ENCODE measurements around the gene MREG. TPM values are rescaled to one million over a fixed set of nuclear protein-coding genes. Genes with fewer than 3 reads are reported as not detected.

Gene MREG
- total and polyA plus RNA-seq, 7 donors = 0.99 to 8.8 (median 1.5) TPM

GRCh38 chr2:215984661-215985060 is 28.7 kb downstream of the MREG start:
- no peak overlapping the region for H3K27ac ChIP-seq
- no peaks in the 10 kb centered on the region for H3K27me3 ChIP-seq
- DNase-seq = no peak
- intact Hi-C loops (cut with DNase I) = no loop called here
- TF ChIP-seq POLR2A (IDR thresholded peaks at IDR 0.05) = no peak
- TF ChIP-seq POLR2AphosphoS5 (IDR thresholded peaks at IDR 0.05) = no peak
- TF ChIP-seq EP300 (IDR thresholded peaks at IDR 0.05) = no peak
- TF ChIP-seq CTCF (IDR thresholded peaks at IDR 0.05) = no peak
- WGBS, 2 donors = 92 to 96% methylated on average over 2 of the region's 2 CpGs
- no peaks in the 10 kb centered on the region for H3K36me3 ChIP-seq
- no peak overlapping the region for H3K4me3 ChIP-seq
- no peaks in the 10 kb centered on the region for H3K4me1 ChIP-seq
- no peaks in the 10 kb centered on the region for H3K9me3 ChIP-seq

DNA sequence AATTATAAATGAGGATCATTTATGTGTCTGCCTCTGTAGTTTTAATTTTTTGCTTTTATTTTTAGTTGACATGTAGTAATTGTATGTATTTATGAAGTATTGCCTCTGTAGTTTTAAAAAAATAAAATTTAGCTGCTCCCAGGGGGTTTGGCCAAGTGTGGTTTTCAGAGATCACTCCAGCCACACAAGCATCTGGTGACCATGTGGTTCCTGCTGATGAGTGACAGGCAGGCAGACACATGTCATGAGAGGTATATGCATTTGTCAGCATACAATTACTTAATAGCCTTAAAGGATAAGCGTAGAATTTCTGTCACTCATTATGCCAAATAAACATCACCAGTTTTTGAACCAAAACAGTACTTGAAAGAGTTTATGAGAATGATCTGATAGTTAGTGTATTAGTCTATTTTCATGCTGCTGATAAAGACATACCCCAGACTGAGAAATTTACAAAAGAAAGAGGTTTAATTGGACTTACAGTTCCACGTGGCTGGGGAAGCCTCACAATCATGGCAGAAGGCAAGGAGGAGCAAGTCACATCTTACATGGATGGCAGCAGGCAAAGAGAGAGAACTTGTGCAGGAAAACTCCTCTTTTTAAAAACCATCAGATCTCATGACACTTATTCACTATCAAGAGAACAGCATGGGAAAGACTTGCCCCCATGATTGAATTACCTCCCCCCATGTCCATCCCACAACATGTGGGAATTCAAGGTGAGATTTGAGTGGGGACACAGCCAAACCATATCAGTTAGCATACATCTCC is 29.6 kb downstream of the MREG start:
- no peak for DNase-seq
- TF ChIP-seq POLR2AphosphoS5 (IDR thresholded peaks at IDR 0.05) = no peak
- no peak for TF ChIP-seq CTCF (IDR thresholded peaks at IDR 0.05)
- TF ChIP-seq POLR2A (IDR thresholded peaks at IDR 0.05) = no peak
- no peak for TF ChIP-seq EP300 (IDR thresholded peaks at IDR 0.05)
- H3K36me3 ChIP-seq = no peaks in the 10 kb centered on the region
- H3K9me3 ChIP-seq = no peaks in the 10 kb centered on the region
- H3K4me1 ChIP-seq = no peaks in the 10 kb centered on the region
- H3K27me3 ChIP-seq = no peaks in the 10 kb centered on the region
- WGBS, 2 donors = 79 to 80% methylated on average over 2 of the region's 2 CpGs
- no peak overlapping the region for H3K27ac ChIP-seq
- H3K4me3 ChIP-seq = no peak overlapping the region
- intact Hi-C loops (cut with DNase I) = no loop called here

GRCh38 chr2:215982465-215982875 is 30.9 kb downstream of the MREG start:
- Histone ChIP-seq H3K27ac (no peak overlapping the region), H3K4me1 (no peaks in the 10 kb centered on the region), H3K9me3 (no peaks in the 10 kb centered on the region), H3K27me3 (no peaks in the 10 kb centered on the region), H3K36me3 (no peaks in the 10 kb centered on the region), H3K4me3 (no peak overlapping the region)
- intact Hi-C loops (cut with DNase I) = no loop called here
- WGBS, 2 donors = 67 to 82% methylated on average over 6 of the region's 6 CpGs
- TF ChIP-seq CTCF (IDR thresholded peaks at IDR 0.05) (no peak), POLR2A (IDR thresholded peaks at IDR 0.05) (no peak), EP300 (IDR thresholded peaks at IDR 0.05) (no peak), POLR2AphosphoS5 (IDR thresholded peaks at IDR 0.05) (no peak)
- DNase-seq = no peak

- no peak for DNase-seq
- 90 to 95% methylated on average over 7 of the region's 7 CpGs for WGBS, 2 donors
- no peak overlapping the region for H3K4me3 ChIP-seq
- no peak for TF ChIP-seq POLR2A (IDR thresholded peaks at IDR 0.05)
- no peak for TF ChIP-seq CTCF (IDR thresholded peaks at IDR 0.05)
- TF ChIP-seq POLR2AphosphoS5 (IDR thresholded peaks at IDR 0.05) = no peak
- TF ChIP-seq EP300 (IDR thresholded peaks at IDR 0.05) = no peak
- H3K27me3 ChIP-seq = no peaks in the 10 kb centered on the region
- H3K27ac ChIP-seq = no peak overlapping the region
- no peaks in the 10 kb centered on the region for H3K36me3 ChIP-seq
- H3K4me1 ChIP-seq = no peaks in the 10 kb centered on the region
- intact Hi-C loops (cut with DNase I) = no loop called here
- no peaks in the 10 kb centered on the region for H3K9me3 ChIP-seq
Measured at GRCh38 chr2:215981115-215981514, 32.2 kb downstream of the MREG start.

- intact Hi-C loops (cut with DNase I) = no loop called here
- no peak for DNase-seq
- Histone ChIP-seq H3K9me3 (no peaks in the 10 kb centered on the region), H3K27me3 (no peaks in the 10 kb centered on the region), H3K36me3 (no peaks in the 10 kb centered on the region), H3K4me3 (no peak overlapping the region), H3K4me1 (no peaks in the 10 kb centered on the region), H3K27ac (no peak overlapping the region)
- 62 to 75% methylated on average over 2 of the region's 2 CpGs for WGBS, 2 donors
- TF ChIP-seq POLR2A (IDR thresholded peaks at IDR 0.05) = no peak
- no peak for TF ChIP-seq POLR2AphosphoS5 (IDR thresholded peaks at IDR 0.05)
- no peak for TF ChIP-seq EP300 (IDR thresholded peaks at IDR 0.05)
- no peak for TF ChIP-seq CTCF (IDR thresholded peaks at IDR 0.05)
Measured at GRCh38 chr2:215979620-215980019, 33.7 kb downstream of the MREG start.

Measured in sigmoid colon (tissue), 7 donors.